Dermis blood vessel endothelial cell (primary cell): ENCODE measurements around the gene EIF3A. TPM values are rescaled to one million over a fixed set of nuclear protein-coding genes. Genes with fewer than 3 reads are reported as not detected.
"Not testable (repeated sequence)": the region's sequence is repeated elsewhere in the genome, so short reads cannot be mapped to it uniquely, and the experiment has no call there.

Experiments used
- DNase-seq: peaks from one replicate; pipeline ENCODE4 v3.0.0; 2010
- total RNA-seq: library from RNA; depleted of rRNA; stranded (reverse); fragments of >200 nt; gene quantifications from 2 replicates; pipeline ENCODE4 v1.2.3, GENCODE V29; 2014

The EIF3A gene, protein sequence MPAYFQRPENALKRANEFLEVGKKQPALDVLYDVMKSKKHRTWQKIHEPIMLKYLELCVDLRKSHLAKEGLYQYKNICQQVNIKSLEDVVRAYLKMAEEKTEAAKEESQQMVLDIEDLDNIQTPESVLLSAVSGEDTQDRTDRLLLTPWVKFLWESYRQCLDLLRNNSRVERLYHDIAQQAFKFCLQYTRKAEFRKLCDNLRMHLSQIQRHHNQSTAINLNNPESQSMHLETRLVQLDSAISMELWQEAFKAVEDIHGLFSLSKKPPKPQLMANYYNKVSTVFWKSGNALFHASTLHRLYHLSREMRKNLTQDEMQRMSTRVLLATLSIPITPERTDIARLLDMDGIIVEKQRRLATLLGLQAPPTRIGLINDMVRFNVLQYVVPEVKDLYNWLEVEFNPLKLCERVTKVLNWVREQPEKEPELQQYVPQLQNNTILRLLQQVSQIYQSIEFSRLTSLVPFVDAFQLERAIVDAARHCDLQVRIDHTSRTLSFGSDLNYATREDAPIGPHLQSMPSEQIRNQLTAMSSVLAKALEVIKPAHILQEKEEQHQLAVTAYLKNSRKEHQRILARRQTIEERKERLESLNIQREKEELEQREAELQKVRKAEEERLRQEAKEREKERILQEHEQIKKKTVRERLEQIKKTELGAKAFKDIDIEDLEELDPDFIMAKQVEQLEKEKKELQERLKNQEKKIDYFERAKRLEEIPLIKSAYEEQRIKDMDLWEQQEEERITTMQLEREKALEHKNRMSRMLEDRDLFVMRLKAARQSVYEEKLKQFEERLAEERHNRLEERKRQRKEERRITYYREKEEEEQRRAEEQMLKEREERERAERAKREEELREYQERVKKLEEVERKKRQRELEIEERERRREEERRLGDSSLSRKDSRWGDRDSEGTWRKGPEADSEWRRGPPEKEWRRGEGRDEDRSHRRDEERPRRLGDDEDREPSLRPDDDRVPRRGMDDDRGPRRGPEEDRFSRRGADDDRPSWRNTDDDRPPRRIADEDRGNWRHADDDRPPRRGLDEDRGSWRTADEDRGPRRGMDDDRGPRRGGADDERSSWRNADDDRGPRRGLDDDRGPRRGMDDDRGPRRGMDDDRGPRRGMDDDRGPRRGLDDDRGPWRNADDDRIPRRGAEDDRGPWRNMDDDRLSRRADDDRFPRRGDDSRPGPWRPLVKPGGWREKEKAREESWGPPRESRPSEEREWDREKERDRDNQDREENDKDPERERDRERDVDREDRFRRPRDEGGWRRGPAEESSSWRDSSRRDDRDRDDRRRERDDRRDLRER (N-terminal part only)
- total RNA-seq: 131 and 167 TPM in 2 replicates

DNA sequence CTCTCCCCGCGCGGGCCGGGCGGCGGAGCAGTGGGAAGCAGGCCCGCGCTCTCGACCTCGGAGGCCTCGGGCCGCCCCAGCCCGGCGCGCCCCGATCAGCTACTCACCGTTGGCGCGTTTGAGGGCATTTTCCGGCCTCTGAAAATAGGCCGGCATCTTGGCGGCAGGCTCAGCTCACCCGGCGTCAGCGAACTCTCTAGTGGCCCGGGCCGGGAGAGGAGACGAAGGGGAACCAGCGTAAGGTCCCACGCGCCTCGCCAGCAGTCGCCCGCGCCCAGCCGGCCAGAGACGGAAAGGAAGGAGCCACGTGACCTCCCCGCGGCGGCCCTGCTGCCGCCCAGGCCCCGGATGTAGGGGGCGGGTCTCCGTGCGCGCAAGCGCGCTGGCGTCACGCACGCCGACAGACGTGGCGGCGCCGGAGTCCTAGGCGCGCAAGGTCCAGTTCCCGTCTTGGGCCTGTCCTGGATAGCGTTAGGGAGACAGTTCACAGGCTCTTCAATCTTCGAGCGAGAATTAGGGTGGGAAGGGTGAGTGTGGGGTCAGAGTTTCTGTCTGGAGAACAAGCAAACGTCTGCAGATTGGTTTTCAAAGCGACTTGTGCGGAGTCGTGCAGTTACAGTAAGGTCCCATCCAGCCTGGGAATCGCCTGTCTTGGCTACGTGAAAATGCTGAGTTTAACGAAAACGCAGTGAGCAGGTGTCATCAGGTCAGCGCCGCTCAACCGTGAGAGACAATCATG is at the start of gene EIF3A:
EIF3A (minus strand) TSS at position 297 of the 739 bp plus-strand sequence; CDS start at position 156, 141 bp downstream.
- DNase-seq: peak; percentile 96

DNA sequence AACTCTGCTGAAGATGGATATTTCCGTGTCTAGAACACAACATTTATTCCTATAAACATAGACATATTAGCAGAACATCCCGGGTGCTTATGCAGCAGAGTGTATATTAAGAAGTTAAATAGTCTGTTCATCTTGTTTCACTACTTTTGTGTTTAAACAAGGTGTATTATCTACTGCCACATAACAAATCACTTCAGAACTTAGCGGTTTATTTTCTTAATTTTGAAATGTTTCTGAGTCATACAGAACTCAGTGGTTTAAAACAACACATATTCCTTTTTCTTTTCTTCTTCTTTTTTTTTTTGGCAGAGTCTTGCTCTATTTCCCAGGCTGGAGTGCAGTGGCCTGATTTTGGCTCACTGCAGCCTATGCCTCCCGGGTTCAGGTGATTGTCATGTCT is 49.1 kb upstream of the EIF3A start:
- no peak for DNase-seq

DNA sequence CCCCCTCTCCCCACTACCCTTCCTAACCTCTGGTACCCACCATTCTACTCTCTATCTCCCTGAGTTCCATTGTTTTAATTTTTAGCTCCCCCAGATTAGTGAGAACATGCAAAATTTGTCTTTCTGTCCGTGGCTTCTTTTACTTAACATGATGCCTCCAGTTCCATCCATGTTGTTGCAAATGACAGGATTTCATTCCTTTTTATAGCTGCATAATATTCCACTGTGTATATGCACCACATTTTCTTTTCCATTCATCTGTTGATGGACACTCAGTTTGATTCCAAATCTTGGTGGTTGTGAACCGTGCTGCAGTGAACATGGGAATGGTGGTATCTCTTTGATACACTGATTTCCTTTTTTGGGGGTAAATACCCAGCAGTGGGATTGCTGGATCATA is 45.3 kb upstream of the EIF3A start:
- no peak for DNase-seq

DNA sequence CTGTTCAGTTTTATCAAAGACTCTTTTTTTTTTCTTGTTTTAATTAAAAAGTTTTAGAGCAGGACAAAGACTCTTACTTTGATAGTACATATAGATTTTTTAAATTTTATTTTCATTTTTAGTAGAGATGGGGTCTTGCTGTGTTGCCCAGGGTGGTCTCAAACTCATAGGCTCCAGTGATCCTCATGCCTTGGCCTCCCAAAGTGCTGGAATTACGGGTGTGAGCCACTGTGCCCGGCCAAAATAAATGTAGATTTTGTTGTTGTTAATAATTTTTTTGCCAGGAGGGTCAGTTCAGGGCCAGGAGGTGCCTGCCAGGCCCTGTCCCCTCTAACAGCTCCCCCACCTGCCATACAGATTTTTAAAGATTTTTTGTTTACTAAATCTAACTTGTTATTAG is 40.3 kb upstream of the EIF3A start:
- DNase-seq: no peak

DNA sequence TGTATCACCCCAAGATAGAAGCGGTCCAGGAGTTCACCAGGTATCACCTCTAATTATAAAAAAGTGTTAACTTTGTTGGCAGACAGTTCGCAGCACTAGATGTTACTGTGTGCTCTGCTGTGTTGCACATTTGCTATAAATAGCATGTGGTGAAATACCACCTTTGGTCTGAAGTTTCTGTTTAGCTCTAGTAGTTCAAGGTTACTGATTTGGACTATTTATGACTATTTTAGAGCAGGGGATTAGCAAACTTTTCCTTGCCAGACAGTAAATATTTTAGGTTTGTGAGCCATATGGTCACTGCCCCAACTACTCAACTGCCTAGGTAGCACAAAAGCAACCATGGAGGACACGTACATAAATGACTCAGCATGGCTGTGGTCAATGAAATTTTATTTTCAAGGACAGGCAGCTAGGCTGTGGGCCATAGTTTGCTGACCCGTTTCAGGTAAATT is 39.8 kb upstream of the EIF3A start:
- DNase-seq: no peak

DNA sequence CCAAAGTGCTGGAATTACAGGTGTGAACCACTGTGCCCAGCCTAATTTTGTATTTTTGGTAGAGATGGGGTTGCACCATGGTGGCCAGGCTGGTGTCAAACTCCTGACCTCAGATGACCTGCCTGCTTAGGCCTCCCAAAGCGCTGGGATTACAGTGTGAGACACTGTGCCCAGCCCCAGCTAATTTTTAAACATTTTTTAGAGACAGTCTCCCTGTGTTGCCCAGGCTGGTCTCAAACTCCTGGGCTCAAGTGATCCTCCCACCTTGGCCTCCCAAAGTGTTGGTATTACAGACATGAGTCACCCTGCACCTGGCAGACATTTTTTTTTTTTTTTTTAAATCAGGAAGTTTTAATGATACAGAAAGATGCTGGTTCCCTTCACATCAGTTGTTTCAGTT is 38.8 kb upstream of the EIF3A start:
- DNase-seq: no peak

DNA sequence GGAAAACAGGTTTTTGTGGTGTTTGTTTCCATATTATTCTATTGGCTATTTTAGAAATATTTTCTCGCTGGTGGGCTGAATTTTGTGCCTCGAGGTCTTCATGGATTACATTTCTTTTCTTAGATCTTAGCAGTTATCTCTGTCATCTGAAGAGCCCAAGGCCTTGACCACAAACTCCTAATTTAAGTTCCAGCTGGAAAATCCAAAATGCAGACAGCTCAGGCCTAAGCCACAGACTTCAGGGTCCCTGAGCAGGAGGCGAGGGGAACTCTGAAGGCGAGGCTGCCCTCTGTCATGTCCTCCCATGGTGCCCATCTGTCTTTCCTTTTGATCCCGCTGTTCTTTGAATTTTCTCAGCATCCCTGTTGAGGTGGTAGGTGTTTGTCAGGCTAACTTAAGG is 37.6 kb upstream of the EIF3A start:
- no peak for DNase-seq

DNA sequence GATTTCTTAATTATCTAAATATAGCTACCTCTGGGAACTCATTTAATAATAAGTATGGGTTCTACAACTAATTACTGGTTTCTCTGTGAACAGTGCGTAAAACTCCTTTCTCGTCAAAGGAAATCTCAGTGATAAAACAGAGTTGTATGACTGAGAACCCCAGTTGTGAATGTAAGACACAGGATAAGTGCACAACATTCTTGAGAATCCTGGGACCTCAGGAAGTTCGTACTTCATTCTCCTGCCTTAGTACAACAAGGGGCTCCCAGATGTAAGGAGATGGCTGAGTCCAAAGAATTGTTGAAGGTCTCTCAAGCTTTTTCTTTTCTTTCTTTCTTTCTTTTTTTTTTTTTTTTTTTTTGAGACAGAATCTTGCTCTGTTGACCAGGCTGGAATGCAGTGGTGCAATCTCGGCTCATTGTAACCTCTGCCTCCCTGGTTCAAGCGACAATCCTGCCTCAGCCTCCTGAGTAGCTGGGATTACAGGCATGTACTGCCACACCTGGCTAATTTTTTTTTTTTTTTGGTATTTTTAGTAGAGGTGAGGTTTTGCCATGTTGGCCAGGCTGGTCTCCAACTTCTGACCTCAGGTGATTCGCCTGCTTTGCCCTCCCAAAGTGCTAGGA is 35.8 kb upstream of the EIF3A start:
- DNase-seq: no peak

DNA sequence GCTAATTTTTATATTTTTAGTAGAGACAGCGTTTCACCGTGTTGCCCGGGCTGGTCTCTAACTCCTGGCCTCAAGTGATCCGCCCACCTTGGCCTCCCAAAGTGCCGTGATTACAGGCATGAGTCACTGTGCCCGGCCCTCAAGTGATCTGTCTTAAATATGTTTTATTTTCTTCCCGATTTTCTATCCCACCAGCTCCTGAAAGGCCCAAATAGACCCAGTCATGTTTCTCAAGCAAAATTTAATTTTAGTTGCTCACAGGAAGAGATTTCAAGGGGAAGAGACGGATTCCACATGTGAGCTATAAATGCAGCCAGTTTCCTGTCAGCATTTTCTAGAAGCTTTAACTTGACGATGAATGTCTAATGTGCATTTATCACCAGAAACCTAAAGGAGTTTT is 35.3 kb upstream of the EIF3A start:
- no peak for DNase-seq

DNA sequence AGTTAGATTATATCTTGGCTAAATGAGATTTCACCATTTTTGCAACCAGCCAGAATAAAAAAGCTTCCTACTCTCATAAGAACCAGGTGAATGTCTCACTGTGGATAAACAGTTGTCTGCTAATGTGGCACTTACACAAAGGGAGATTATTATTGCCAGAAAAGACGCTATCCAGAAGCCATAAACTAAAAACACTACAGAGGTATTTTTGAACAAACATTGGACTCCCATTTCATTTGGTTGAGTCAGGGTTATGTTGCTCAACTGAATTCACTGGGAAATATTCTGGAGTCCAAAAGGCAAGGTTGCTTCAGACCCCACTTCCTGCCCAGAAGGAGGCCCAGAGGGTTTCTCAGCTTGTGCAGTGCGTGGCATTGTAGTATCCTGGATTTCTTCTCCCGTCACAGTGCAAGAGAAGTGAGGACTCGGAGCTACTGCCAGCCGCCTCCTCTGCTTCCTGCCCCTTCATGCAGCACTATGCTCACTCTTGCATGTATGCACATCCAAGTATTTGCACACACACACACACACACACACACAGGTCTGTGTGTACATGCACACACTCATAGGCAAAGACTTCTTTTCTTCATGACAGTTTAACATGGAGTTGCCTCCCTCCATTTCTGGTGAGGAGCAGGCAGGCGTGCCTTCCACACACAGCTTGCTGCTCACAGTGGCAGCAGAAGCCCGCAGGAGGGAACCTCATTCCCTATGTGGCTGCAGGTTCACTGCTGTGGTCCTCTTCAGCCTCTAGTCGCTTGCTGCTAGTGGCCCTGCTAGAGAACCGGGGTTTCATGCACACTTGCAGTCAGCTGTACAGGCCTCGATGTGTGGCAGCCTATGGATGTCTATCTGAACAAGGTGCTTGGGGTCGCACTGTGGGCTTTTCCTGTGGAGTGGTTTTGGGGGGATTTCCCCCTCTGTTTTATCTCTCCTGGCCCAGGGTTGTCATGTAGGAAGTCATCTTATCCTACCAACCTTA is 33.4 kb upstream of the EIF3A start:
- DNase-seq: no peak

DNA sequence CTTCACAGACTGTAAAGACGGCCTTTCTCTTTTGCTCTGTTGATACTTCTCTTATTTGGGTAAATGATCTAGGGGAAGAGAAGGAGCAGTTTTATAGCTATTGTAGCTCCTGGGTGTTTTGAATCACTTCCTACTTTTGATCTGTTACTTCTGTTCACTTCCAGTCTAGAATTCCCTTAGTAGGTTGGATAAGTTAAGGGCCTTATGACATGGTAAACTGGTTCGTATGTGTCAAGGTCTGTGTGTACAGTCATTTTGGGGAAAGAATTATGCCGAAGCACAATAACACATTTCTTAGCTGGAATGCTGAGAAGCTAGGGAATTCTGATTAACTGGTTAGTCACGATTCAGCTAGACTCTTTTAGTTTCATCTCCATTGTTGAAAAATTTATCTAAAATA is 31.4 kb upstream of the EIF3A start:
- DNase-seq: no peak

DNA sequence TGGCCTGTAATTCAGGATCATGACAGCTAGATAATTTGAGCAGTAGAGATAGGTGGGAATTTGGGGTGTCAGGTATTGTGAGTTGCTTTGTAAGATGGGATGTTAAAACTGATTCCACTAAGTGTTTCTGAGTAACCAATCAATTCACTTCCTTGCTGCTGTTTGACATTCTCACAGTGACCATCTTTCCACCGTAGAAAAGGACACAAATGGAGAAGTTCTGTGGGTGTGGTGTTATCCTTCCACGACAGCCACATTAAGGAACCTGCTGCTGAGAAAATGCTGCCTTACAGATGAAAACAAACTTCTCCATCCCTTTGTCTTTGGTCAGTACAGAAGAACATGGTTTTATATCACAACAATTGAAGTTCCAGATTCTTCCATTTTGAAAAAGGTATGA is 27.2 kb upstream of the EIF3A start:
- not testable (repeated sequence) for DNase-seq

DNA sequence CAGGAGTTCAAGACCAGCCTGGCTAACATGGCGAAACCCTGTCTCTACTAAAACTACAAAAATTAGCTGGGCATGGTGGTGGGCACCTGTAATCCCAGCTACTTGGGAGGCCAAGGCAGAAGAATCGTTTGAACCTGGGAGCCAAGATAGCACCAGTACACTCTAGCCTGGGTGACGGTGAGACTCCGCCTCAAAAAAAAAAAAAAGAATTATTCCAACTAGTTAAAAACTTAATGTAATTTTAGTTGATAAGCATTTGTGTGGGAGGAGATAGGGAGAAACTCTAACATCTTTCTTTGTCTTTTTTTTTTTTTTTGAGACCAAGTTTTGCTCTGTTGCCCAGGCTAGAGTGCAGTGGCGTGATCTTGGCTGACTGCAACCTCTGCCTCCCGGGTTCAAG is 26.5 kb upstream of the EIF3A start:
- DNase-seq: not testable (repeated sequence)

DNA sequence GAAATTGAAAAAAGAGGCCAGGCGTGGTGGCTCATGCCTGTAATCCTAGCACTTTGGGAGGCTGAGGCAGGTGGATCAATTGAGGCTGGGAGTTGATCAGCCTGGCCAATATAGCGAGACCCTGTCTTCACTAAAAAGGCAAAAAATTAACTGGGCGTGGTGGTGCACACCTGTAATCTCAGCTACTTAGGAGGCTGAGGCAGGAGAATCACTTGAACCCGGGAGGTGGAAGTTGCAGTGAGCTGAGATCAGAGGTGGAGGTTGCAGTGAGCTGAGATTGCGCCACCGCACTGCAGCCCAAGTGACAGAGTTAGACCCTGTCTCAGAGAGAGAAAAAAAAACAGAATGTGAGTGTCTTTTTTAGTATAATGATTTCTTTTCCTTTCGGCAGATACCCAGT is 25.3 kb upstream of the EIF3A start:
- DNase-seq: not testable (repeated sequence)

DNA sequence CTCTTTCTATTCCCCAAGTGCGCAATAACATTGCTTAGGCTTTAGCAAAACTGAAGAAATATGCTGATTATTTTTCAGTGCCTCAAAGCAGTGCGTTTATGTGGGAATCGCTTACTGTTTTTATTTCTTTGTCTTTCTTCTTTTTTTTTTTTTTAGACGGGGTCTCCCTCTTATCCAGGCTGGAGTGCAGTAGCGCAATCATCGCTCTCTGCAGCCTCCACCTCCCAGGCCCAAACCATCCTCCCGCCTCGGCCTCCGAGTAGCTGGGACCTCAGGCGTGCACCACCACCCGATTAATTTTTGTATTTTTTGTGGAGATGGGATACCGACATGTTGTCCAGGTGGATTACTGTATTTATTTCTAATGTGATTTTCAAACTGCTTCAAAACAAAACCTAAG is 24.5 kb upstream of the EIF3A start:
- DNase-seq: no peak

DNA sequence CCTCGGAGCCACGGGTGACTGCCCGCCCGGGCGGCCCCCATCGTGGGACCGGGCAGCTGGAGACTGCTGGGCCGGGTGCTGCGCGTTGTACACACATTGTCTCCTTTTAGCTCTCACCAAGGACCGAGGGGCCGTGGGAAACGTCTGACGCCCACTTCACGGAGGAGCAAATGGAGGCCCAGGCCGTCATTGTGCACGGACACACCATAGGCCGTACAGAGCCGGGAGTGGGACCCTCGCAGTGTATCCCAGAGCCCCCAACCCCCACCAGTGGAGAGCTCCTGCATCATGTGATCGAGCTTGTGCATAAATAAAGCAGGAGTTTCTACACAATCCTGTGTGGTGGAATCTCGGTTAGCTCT is 24.0 kb upstream of the EIF3A start:
- peak; percentile 39 for DNase-seq

DNA sequence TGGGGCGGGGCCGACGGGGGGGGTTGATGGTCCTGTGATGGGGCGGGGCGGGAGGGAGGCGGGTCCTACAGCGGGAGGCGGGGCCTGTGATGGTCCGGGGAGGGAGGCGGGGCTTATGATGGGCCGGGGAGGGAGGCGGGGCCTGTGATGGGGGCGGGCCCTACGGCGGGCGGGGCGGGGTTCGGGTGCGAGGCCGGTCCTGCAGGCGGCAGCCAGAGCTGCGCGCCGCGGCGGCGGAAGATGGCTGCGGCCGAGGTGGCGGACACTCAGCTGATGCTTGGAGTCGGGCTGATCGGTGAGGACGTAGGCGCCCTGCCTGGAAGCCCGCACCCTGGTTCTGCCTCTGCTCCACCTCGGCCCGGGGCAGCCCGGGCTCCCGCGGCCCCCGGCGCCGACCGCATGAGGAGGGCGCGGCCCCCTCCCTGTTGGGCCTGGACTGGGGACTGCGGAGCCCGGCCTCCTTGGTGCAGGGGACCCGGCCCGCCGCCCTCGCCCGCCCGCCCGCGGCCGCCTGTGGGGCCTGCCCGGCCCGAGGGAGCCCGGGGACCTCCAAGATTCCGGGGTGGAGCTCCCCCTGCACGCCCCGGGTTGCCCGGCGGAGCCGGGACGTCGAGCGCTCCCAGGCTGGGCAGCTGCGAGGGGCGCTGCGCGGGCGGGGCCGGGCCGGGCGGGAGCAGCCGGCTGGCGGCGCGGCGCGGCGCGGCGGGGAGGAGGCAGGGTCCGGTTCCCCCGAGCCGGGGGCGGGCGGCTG is 23.5 kb upstream of the EIF3A start, which contains the start of gene DENND10:
DENND10 (plus strand) TSS at position 211 of the 751 bp plus-strand sequence; CDS start at position 241, 30 bp downstream.
- DNase-seq: peak; percentile 92

DNA sequence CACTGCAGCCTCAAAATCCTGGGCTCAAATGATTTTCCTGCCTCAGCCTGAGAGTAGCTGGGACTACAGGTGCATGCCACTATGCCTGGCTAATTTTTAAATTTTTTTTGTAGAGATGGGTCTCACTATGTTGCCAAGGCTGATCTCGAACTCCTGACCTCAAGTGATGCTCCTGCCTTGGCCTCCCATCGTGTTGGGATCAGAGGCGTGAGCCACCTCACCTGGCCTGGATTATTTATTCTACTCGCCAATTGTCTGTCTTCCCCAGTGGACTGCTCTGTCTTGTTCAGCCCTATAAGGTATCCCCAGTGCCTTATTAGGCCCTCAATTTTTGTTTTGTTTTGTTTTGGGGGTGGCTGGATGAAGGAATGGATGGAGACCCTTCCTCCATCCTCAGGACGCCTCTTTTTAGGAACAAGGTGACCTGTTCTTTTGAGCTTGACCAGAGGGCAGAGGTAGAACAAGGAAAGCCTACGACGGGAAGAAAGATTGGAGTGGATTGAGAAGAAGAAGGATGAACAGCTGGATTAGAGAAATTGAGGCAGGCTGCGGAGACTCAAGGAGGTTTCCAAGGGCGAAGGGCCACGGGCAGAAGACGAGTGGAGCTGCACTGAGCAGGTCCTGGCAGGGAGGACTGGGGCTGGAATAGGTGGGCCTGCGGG is 22.8 kb upstream of the EIF3A start:
- DNase-seq: no peak
